Measurements from ENCODE around the gene NOP56.

The NOP56 gene

GRCh38 chr20:2707353-2708072, 55.1 kb downstream of the NOP56 start:
- no peak for TF ChIP-seq CTCF (IDR thresholded peaks at IDR 0.05; ENCODE audit: low read depth, low read length, missing control alignments)
- H3K4me3 ChIP-seq (replicated peaks; ENCODE audit: low read depth, low read length), result no peak overlapping the region

More at GRCh38 chr20:2707353-2708072, 55.1 kb downstream of the NOP56 start:
- no peak for DNase-seq (ENCODE audit: extremely low read depth, low read depth)
